GM12878 (cell line): Measurements from ENCODE around the gene PTEN. TPM values are rescaled to one million over a fixed set of nuclear protein-coding genes. Genes with fewer than 3 reads are reported as not detected.
A peak's percentile ranks its signal among the peaks of the same experiment; 100 is the strongest.

Experiments used
- BCLAF1 ChIP-seq: fragments of 450-650 bp; IDR thresholded peaks from 2 replicates; pipeline ENCODE4 v1.6.1; 2017; ENCODE audit warnings: antibody characterized with exemption, mild to moderate bottlenecking, moderate library complexity
- CHD2 ChIP-seq: IDR thresholded peaks from 2 replicates; pipeline ENCODE4 v1.6.1; 2011; ENCODE audit warnings: low read depth, low read length, improper control_type of control experiment, borderline replicate concordance
- FOXM1 ChIP-seq: IDR thresholded peaks from 2 replicates; pipeline ENCODE4 v1.6.1; 2012; ENCODE audit warnings: low read depth, mild to moderate bottlenecking, inconsistent platforms, low read length, moderate library complexity
- KLF5 ChIP-seq: fragments of 450-650 bp; IDR thresholded peaks from 2 replicates; pipeline ENCODE4 v1.6.1; 2014; ENCODE audit warnings: mild to moderate bottlenecking; ENCODE audit not compliant: partially characterized antibody
- MTA3 ChIP-seq: IDR thresholded peaks from 2 replicates; pipeline ENCODE4 v1.6.1; 2012; ENCODE audit warnings: low read length, inconsistent platforms, borderline replicate concordance
- MYB ChIP-seq: fragments of 150-350 bp; IDR thresholded peaks from 2 replicates; pipeline ENCODE4 v1.6.1; 2014; ENCODE audit warnings: mild to moderate bottlenecking, low read depth, low read length, borderline replicate concordance
- MYC ChIP-seq: IDR thresholded peaks from 2 replicates; pipeline ENCODE4 v1.6.1; 2011; ENCODE audit warnings: mild to moderate bottlenecking, low read length, moderate library complexity, inconsistent platforms; ENCODE audit not compliant: insufficient read depth, insufficient replicate concordance, insufficient read length, severe bottlenecking
- SKIL ChIP-seq: fragments of 450-650 bp; IDR thresholded peaks from 2 replicates; pipeline ENCODE4 v1.6.1; 2017; ENCODE audit warnings: mild to moderate bottlenecking, low read depth, inconsistent platforms; ENCODE audit not compliant: poor library complexity, severe bottlenecking
- SREBF1 ChIP-seq: IDR thresholded peaks from 2 replicates; pipeline ENCODE4 v1.6.1; 2012; ENCODE audit warnings: mild to moderate bottlenecking, low read length
- WRNIP1 ChIP-seq: IDR thresholded peaks from 2 replicates; pipeline ENCODE4 v1.6.1; 2011; ENCODE audit warnings: low read depth, low read length, improper control_type of control experiment, borderline replicate concordance
- YBX1 ChIP-seq: fragments of 450-650 bp; IDR thresholded peaks from 2 replicates; pipeline ENCODE4 v1.6.1; 2016; ENCODE audit warnings: antibody characterized with exemption
- YY1 ChIP-seq: IDR thresholded peaks from 2 replicates; pipeline ENCODE4 v1.6.1; 2011; ENCODE audit warnings: low read depth, mild to moderate bottlenecking, low read length
- ZNF622 ChIP-seq: fragments of 450-650 bp; IDR thresholded peaks from 2 replicates; pipeline ENCODE4 v1.6.1; 2017; ENCODE audit warnings: mild to moderate bottlenecking, inconsistent platforms
- polyA plus RNA-seq, 11 experiments: library from polyadenylated mRNA; depleted of rRNA in 4 of 11; unstranded in 6 of 11; stranded (reverse) in 5 of 11; fragments of >200 nt; fragmentation: Nextera tagmentation in 4 of 11; fragmentation: Illumina TruSeq in 1 of 11; extraction: Ambion mirVana in 4 of 11; extraction: Trizol in 1 of 11; gene quantifications; 1 replicate in 1 of 11; 2 replicates in 10 of 11; pipeline versions ENCODE4 v1.2.1 to v1.2.3, GENCODE V29; 2011 to 2016; ENCODE audit warnings: inconsistent platforms in 2 of 11, missing spikeins in 2 of 11, low read depth in 1 of 11
- total RNA-seq, 4 experiments: library from RNA; depleted of rRNA in 3 of 4; stranded (reverse); fragments of >200 nt in 3 of 4; fragmentation: Illumina TruSeq in 1 of 4; extraction: Trizol in 1 of 4; gene quantifications; 2 replicates each; pipeline versions ENCODE4 v1.2.1 to v1.2.3, GENCODE V29; 2013 to 2021
- TF ChIP-seq, protein P1 (sequence below): fragments of 450-650 bp; IDR thresholded peaks from 2 replicates; pipeline ENCODE4 v1.6.1; 2017; ENCODE audit warnings: mild to moderate bottlenecking, moderate library complexity
- TF ChIP-seq, protein P2 (sequence below): fragments of 450-650 bp; IDR thresholded peaks from 2 replicates; pipeline ENCODE4 v1.6.1; 2017; ENCODE audit warnings: mild to moderate bottlenecking, moderate library complexity

PTEN gene
- total and polyA plus RNA-seq, 10 of the 15 experiments (the other 5 are each of a cell fraction or from before 2014, with no cell fraction given): 26.1 to 175 (median 58.1) TPM

GRCh38 chr10:87863053-87863943, at the start of gene PTEN, which contains the start of gene KLLN (continued):
- TF ChIP-seq SKIL: no peak
- TF ChIP-seq MYB: no peak
- no peak for TF ChIP-seq FOXM1
- no peak for TF ChIP-seq WRNIP1
- no peak for TF ChIP-seq SREBF1
- TF ChIP-seq ZNF622: no peak
- TF ChIP-seq BCLAF1: no peak
- TF ChIP-seq, protein P1, sequence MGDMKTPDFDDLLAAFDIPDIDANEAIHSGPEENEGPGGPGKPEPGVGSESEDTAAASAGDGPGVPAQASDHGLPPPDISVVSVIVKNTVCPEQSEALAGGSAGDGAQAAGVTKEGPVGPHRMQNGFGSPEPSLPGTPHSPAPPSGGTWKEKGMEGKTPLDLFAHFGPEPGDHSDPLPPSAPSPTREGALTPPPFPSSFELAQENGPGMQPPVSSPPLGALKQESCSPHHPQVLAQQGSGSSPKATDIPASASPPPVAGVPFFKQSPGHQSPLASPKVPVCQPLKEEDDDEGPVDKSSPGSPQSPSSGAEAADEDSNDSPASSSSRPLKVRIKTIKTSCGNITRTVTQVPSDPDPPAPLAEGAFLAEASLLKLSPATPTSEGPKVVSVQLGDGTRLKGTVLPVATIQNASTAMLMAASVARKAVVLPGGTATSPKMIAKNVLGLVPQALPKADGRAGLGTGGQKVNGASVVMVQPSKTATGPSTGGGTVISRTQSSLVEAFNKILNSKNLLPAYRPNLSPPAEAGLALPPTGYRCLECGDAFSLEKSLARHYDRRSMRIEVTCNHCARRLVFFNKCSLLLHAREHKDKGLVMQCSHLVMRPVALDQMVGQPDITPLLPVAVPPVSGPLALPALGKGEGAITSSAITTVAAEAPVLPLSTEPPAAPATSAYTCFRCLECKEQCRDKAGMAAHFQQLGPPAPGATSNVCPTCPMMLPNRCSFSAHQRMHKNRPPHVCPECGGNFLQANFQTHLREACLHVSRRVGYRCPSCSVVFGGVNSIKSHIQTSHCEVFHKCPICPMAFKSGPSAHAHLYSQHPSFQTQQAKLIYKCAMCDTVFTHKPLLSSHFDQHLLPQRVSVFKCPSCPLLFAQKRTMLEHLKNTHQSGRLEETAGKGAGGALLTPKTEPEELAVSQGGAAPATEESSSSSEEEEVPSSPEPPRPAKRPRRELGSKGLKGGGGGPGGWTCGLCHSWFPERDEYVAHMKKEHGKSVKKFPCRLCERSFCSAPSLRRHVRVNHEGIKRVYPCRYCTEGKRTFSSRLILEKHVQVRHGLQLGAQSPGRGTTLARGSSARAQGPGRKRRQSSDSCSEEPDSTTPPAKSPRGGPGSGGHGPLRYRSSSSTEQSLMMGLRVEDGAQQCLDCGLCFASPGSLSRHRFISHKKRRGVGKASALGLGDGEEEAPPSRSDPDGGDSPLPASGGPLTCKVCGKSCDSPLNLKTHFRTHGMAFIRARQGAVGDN: peak; percentile 69
- no peak for TF ChIP-seq YBX1
- TF ChIP-seq MTA3: no peak
- peak; percentile 48 for TF ChIP-seq KLF5
- TF ChIP-seq MYC: peak; percentile 43
- TF ChIP-seq, protein P2, sequence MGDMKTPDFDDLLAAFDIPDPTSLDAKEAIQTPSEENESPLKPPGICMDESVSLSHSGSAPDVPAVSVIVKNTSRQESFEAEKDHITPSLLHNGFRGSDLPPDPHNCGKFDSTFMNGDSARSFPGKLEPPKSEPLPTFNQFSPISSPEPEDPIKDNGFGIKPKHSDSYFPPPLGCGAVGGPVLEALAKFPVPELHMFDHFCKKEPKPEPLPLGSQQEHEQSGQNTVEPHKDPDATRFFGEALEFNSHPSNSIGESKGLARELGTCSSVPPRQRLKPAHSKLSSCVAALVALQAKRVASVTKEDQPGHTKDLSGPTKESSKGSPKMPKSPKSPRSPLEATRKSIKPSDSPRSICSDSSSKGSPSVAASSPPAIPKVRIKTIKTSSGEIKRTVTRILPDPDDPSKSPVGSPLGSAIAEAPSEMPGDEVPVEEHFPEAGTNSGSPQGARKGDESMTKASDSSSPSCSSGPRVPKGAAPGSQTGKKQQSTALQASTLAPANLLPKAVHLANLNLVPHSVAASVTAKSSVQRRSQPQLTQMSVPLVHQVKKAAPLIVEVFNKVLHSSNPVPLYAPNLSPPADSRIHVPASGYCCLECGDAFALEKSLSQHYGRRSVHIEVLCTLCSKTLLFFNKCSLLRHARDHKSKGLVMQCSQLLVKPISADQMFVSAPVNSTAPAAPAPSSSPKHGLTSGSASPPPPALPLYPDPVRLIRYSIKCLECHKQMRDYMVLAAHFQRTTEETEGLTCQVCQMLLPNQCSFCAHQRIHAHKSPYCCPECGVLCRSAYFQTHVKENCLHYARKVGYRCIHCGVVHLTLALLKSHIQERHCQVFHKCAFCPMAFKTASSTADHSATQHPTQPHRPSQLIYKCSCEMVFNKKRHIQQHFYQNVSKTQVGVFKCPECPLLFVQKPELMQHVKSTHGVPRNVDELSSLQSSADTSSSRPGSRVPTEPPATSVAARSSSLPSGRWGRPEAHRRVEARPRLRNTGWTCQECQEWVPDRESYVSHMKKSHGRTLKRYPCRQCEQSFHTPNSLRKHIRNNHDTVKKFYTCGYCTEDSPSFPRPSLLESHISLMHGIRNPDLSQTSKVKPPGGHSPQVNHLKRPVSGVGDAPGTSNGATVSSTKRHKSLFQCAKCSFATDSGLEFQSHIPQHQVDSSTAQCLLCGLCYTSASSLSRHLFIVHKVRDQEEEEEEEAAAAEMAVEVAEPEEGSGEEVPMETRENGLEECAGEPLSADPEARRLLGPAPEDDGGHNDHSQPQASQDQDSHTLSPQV: peak; percentile 64; the same call in 1 of the 2 replicates
- peak; percentile 97 for TF ChIP-seq CHD2
- peak; percentile 97 for TF ChIP-seq YY1
